Esophagus squamous epithelium (tissue), 5 donors: ENCODE data around the gene FIS1. TPM values are rescaled to one million over a fixed set of nuclear protein-coding genes. Genes with fewer than 3 reads are reported as not detected.

ENCODE experiments used
- DNase-seq: peaks from one replicate; lab custom pipeline; 2025; lab: John Stamatoyannopoulos, UW
- H3K27ac ChIP-seq, 4 donors: fragments of 200-600 bp; sonication (generic); one replicate each; pipeline ENCODE4 v1.5.1; 2016 to 2019; ENCODE audit warnings: mild to moderate bottlenecking in 1 of 4
- H3K27me3 ChIP-seq, 4 donors: fragments of 200-600 bp; sonication (generic); 1 replicate in 3 of 4; 2 replicates in 1 of 4; pipeline versions ENCODE4 v1.5.1 to v1.6.0; 2017 to 2021; ENCODE audit warnings: antibody characterized with exemption in 1 of 4
- H3K36me3 ChIP-seq, 3 donors: fragments of 200-600 bp; sonication (generic); one replicate each; pipeline ENCODE4 v1.5.1; 2016 to 2019
- H3K4me1 ChIP-seq, 3 donors: fragments of 200-600 bp; sonication (generic); one replicate each; pipeline ENCODE4 v1.5.1; 2017 to 2019
- H3K4me3 ChIP-seq, 4 donors: fragments of 200-600 bp; sonication (generic); 1 replicate in 3 of 4; 2 replicates in 1 of 4; pipeline ENCODE4 v1.5.1; 2016 to 2019; ENCODE audit warnings: mild to moderate bottlenecking in 2 of 4, moderate library complexity in 1 of 4
- H3K9me3 ChIP-seq, 3 donors: fragments of 200-600 bp; sonication (generic); one replicate each; pipeline ENCODE4 v1.5.1; 2016 to 2019
- CTCF ChIP-seq, 6 experiments: fragments of 450-650 bp in 4 of 6; fragments of 200-600 bp in 2 of 6; sonication (generic) in 2 of 6; IDR thresholded peaks; one replicate each; pipeline ENCODE4 v1.5.1; 2016 to 2019; ENCODE audit warnings: antibody characterized with exemption in 6 of 6, mild to moderate bottlenecking in 4 of 6, moderate library complexity in 4 of 6
- POLR2A ChIP-seq, 4 donors: fragments of 450-650 bp; IDR thresholded peaks; one replicate each; pipeline ENCODE4 v1.6.1; 2017; ENCODE audit warnings: antibody characterized with exemption in 4 of 4, mild to moderate bottlenecking in 4 of 4, moderate library complexity in 3 of 4
- WGBS, 2 donors: methylation state at CpG; one replicate each; pipeline ENCODE4 v1.1.5; 2018; 5-methylcytosine and 5-hydroxymethylcytosine counted together
- intact Hi-C: fragments of 100-400 bp; cut with DNase I; formaldehyde crosslinking; loops from one replicate; pipeline ENCODE4 v1.15.0; 2022
- total RNA-seq, 4 donors: library from RNA; depleted of rRNA; stranded (reverse); fragments of >200 nt; gene quantifications; one replicate each; pipeline ENCODE4 v1.1.0, GENCODE V29; 2016
- donor health status: DM: yes; HTN: yes; CAD: no.

The FIS1 gene
- total RNA-seq, 4 donors from 2014 or later, result 127 to 233 (median 145) TPM

- Histone ChIP-seq H3K9me3 (no peaks in the 10 kb centered on the region), H3K36me3 (peaks cover 0 to 53% (median 13%) of the 10 kb centered on the region in 3 donors), H3K27me3 (no peaks in the 10 kb centered on the region), H3K4me1 (peaks cover 13 to 95% (median 53%) of the 10 kb centered on the region in 3 donors), H3K27ac (peak overlapping the region in 3 of 4 donors; percentile 48 to 85 (median 81)), H3K4me3 (no peak overlapping the region)
- DNase-seq, result no peak
- TF ChIP-seq POLR2A (IDR thresholded peaks at IDR 0.05) (no peak), CTCF (IDR thresholded peaks at IDR 0.05) (no peak)
- 74 to 83% methylated on average over 8 to 11 of the region's 12 CpGs for WGBS, 2 donors
- intact Hi-C loops, result no loop called here
Measured at GRCh38 chr7:101241015-101241363, 3.9 kb downstream of the FIS1 start.

GRCh38 chr7:101240226-101241014 is 4.5 kb downstream of the FIS1 start:
- H3K27ac ChIP-seq, result peak overlapping the region in 3 of 4 donors; percentile 48 to 85 (median 81)
- H3K4me1 ChIP-seq, result peaks cover 13 to 95% (median 47%) of the 10 kb centered on the region in 3 donors
- H3K9me3 ChIP-seq, result no peaks in the 10 kb centered on the region
- TF ChIP-seq CTCF (IDR thresholded peaks at IDR 0.05) (no peak), POLR2A (IDR thresholded peaks at IDR 0.05) (no peak)
- no peaks in the 10 kb centered on the region for H3K27me3 ChIP-seq
- no peak overlapping the region for H3K4me3 ChIP-seq
- peaks cover 0 to 59% (median 13%) of the 10 kb centered on the region in 3 donors for H3K36me3 ChIP-seq
- intact Hi-C loops, result no loop called here
- DNase-seq, result no peak
- WGBS, 2 donors, result 88 to 91% methylated on average over 22 to 25 of the region's 32 CpGs

- 87 to 91% methylated on average over 3 to 4 of the region's 9 CpGs for WGBS, 2 donors
Measured at GRCh38 chr7:101239951-101240220, 5.0 kb downstream of the FIS1 start.

GRCh38 chr7:101239191-101239950 is 5.5 kb downstream of the FIS1 start:
- intact Hi-C loops, result no loop called here
- Histone ChIP-seq H3K36me3 (peaks cover 0 to 59% (median 13%) of the 10 kb centered on the region in 3 donors), H3K4me1 (peaks cover 8 to 98% (median 44%) of the 10 kb centered on the region in 3 donors), H3K27me3 (no peaks in the 10 kb centered on the region), H3K9me3 (no peaks in the 10 kb centered on the region), H3K27ac (peak overlapping the region; percentile 55 to 85 (median 78)), H3K4me3 (no peak overlapping the region)
- TF ChIP-seq POLR2A (IDR thresholded peaks at IDR 0.05) (no peak), CTCF (IDR thresholded peaks at IDR 0.05) (no peak)
- 82% methylated on average over 14 of the region's 27 CpGs; no CpG with 5 or more reads in 1 of the 2 donors for WGBS, 2 donors
- DNase-seq, result no peak

More at GRCh38 chr7:101239951-101240220, 5.0 kb downstream of the FIS1 start:
- peak overlapping the region; percentile 39 to 85 (median 64) for H3K27ac ChIP-seq
- no peak for TF ChIP-seq POLR2A (IDR thresholded peaks at IDR 0.05)
- no peak for TF ChIP-seq CTCF (IDR thresholded peaks at IDR 0.05)
- no peaks in the 10 kb centered on the region for H3K9me3 ChIP-seq
- peaks cover 8 to 96% (median 44%) of the 10 kb centered on the region in 3 donors for H3K4me1 ChIP-seq
- H3K27me3 ChIP-seq, result no peaks in the 10 kb centered on the region
- intact Hi-C loops, result no loop called here
- H3K4me3 ChIP-seq, result no peak overlapping the region
- DNase-seq, result no peak
- H3K36me3 ChIP-seq, result peaks cover 0 to 59% (median 13%) of the 10 kb centered on the region in 3 donors
